ENCODE measurements around the gene GJB5. TPM values are rescaled to one million over a fixed set of nuclear protein-coding genes. Genes with fewer than 3 reads are reported as not detected.

Gene GJB5
- total RNA-seq = not detected in 2 replicates

GRCh38 chr1:34754964-34755637, at the start of gene GJB5:
Gene GJB5, plus strand, starts transcription at chr1:34755047. Its CDS starts 2,284 bp downstream, at chr1:34757331.
- H3K27ac Mint-ChIP-seq = no peak within 1 kb of the TSS
- no peaks in the 10 kb centered on the region for H3K36me3 Mint-ChIP-seq (ENCODE audit: low read depth)
- no peaks in the 10 kb centered on the region for H3K27me3 Mint-ChIP-seq
- no peak for DNase-seq
- H3K4me1 Mint-ChIP-seq = no peaks in the 10 kb centered on the region
- no peak within 1 kb of the TSS for H3K4me3 Mint-ChIP-seq
- H3K9me3 Mint-ChIP-seq = no peaks in the 10 kb centered on the region
- intact Hi-C loops (cut with micrococcal nuclease) = no loop called here

DNA sequence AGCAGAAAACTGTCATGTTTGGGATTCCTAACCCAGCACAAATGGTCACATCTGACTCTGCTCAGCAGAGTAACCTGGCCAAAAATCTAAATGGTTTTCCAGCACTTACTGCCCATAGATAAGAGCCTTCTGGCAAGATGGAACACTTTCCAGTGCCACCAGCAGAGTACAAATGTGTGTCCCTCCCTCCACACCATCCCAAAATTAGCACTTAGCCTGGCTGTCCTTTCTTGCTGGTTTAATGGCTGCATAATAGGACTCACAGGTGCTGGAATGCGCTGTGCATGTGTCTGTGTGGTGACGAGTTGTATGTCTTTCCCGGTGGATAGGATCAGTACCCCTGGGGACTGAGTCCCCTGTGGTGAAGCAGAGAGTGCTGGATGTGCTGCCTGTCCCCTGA, 49.8 kb upstream of the GJB5 start:
- Mint-ChIP-seq H3K4me3 (no peak overlapping the region), H3K27me3 (peaks cover 2% of the 10 kb centered on the region), H3K4me1 (no peaks in the 10 kb centered on the region), H3K36me3 (ENCODE audit: low read depth) (no peaks in the 10 kb centered on the region), H3K27ac (no peak overlapping the region), H3K9me3 (no peaks in the 10 kb centered on the region)
- DNase-seq = no peak
- intact Hi-C loops (cut with micrococcal nuclease) = no loop called here

DNA sequence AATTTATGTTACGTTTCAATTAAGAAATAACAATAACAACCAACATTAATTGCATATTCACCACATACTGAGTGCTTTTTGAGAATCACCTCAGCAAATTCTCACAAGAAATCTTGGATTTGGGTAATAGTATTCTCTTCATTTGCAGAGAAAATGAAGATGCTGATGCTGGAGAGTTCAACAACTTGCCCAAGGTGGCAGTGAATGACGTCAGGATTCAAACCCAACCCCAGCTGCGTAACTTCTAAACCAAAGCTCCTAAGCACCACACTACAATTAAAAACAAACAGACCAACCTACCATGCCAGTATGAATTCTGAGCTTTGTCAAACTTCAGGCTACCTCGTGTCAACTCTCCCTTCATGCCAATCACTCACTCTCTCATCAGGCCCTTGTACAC, 46.7 kb upstream of the GJB5 start:
- DNase-seq = no peak
- Mint-ChIP-seq H3K27me3 (peaks cover 5% of the 10 kb centered on the region), H3K36me3 (ENCODE audit: low read depth) (no peaks in the 10 kb centered on the region), H3K9me3 (no peaks in the 10 kb centered on the region), H3K4me3 (no peak overlapping the region), H3K27ac (no peak overlapping the region), H3K4me1 (no peaks in the 10 kb centered on the region)
- intact Hi-C loops (cut with micrococcal nuclease) = no loop called here

- no peak for DNase-seq
- Mint-ChIP-seq H3K9me3 (no peaks in the 10 kb centered on the region), H3K27me3 (peaks cover 5% of the 10 kb centered on the region), H3K4me1 (no peaks in the 10 kb centered on the region), H3K36me3 (ENCODE audit: low read depth) (no peaks in the 10 kb centered on the region), H3K27ac (no peak overlapping the region), H3K4me3 (no peak overlapping the region)
- intact Hi-C loops (cut with micrococcal nuclease) = no loop called here
These were observed 45.3 kb upstream of the GJB5 start for GRCh38 chr1:34709547-34709946.

- Mint-ChIP-seq H3K4me3 (no peak overlapping the region), H3K36me3 (ENCODE audit: low read depth) (no peaks in the 10 kb centered on the region), H3K27me3 (peaks cover 5% of the 10 kb centered on the region), H3K9me3 (no peaks in the 10 kb centered on the region), H3K4me1 (no peaks in the 10 kb centered on the region), H3K27ac (no peak overlapping the region)
- DNase-seq = no peak
- intact Hi-C loops (cut with micrococcal nuclease) = no loop called here
These were observed 44.0 kb upstream of the GJB5 start for GRCh38 chr1:34710812-34711211.

- Mint-ChIP-seq H3K9me3 (no peaks in the 10 kb centered on the region), H3K27me3 (peaks cover 3% of the 10 kb centered on the region), H3K4me3 (no peak overlapping the region), H3K36me3 (ENCODE audit: low read depth) (no peaks in the 10 kb centered on the region), H3K27ac (no peak overlapping the region), H3K4me1 (no peaks in the 10 kb centered on the region)
- DNase-seq = no peak
- intact Hi-C loops (cut with micrococcal nuclease) = no loop called here
These were observed 43.4 kb upstream of the GJB5 start for GRCh38 chr1:34711485-34711884.

GRCh38 chr1:34712007-34712688, 42.7 kb upstream of the GJB5 start:
- H3K9me3 Mint-ChIP-seq = no peaks in the 10 kb centered on the region
- no peak overlapping the region for H3K4me3 Mint-ChIP-seq
- no peaks in the 10 kb centered on the region for H3K4me1 Mint-ChIP-seq
- no peak for DNase-seq
- intact Hi-C loops (cut with micrococcal nuclease) = no loop called here
- no peaks in the 10 kb centered on the region for H3K36me3 Mint-ChIP-seq (ENCODE audit: low read depth)
- H3K27ac Mint-ChIP-seq = no peak overlapping the region
- peaks cover 3% of the 10 kb centered on the region for H3K27me3 Mint-ChIP-seq

DNA sequence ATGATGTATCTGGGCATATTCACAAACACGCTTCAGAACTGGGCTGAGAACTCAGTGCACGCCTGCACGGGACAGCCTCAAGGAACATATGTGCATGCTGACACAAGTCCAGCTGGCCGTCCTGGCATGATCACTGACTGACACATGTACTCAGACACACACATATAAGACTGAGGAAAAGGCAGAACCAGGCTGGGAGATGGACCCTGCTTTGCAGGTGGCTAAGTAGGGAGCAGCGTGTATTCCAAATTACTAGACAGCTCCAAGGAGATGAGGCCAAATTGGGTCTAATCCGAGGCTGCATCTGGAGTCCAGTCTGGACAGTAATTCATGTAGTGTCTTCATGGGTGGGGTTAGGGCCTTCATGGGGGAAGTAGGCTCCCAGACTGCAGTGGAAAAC, 41.4 kb upstream of the GJB5 start:
- H3K4me1 Mint-ChIP-seq = no peaks in the 10 kb centered on the region
- intact Hi-C loops (cut with micrococcal nuclease) = no loop called here
- no peak overlapping the region for H3K4me3 Mint-ChIP-seq
- DNase-seq = no peak
- no peak overlapping the region for H3K27ac Mint-ChIP-seq
- peaks cover 3% of the 10 kb centered on the region for H3K27me3 Mint-ChIP-seq
- H3K9me3 Mint-ChIP-seq = no peaks in the 10 kb centered on the region
- no peaks in the 10 kb centered on the region for H3K36me3 Mint-ChIP-seq (ENCODE audit: low read depth)

- Mint-ChIP-seq H3K27me3 (peaks cover 3% of the 10 kb centered on the region), H3K4me1 (no peaks in the 10 kb centered on the region), H3K36me3 (ENCODE audit: low read depth) (no peaks in the 10 kb centered on the region), H3K4me3 (no peak overlapping the region), H3K27ac (no peak overlapping the region), H3K9me3 (no peaks in the 10 kb centered on the region)
- no peak for DNase-seq
- intact Hi-C loops (cut with micrococcal nuclease) = no loop called here
These were observed 40.5 kb upstream of the GJB5 start for GRCh38 chr1:34714386-34714785.

DNA sequence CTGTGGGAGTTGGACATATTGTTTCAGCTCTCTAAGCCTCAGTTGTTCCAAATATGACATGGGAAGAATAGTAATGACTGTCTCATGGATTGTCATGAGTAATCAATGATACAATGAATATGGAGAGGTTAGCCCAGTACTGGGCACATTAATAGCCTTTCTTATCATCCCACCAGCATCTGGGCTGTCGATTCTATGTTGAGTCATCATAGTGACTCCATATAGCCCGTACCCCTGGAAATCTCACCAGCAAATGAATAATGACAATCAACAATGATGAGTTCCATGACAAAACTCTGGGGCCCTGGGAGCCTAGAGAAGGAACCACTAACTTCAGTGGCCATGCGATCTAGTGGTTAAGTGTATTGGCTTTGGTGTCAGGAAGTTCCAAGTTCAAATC, 39.7 kb upstream of the GJB5 start:
- intact Hi-C loops (cut with micrococcal nuclease) = no loop called here
- no peak for DNase-seq
- Mint-ChIP-seq H3K9me3 (no peaks in the 10 kb centered on the region), H3K27ac (no peak overlapping the region), H3K4me3 (no peak overlapping the region), H3K4me1 (no peaks in the 10 kb centered on the region), H3K27me3 (peaks cover 3% of the 10 kb centered on the region), H3K36me3 (ENCODE audit: low read depth) (no peaks in the 10 kb centered on the region)

DNA sequence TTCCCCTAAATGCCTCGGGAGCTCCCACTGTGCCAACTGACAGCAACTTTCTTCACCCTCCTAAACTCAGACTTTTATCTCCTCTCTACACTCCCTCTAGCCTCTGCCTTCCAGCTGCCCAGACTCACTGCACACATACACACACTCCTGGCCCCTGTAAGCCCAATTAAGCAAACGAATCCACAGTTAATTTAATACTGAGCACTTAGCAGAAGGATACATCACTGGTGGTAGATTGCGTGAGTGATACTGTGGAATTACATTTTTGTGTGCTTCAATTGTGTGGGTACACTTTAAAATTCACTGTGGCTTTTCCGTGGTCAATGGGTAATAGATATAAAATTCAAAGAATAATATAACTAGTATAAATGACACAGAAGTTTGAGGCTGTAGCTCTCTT, 33.6 kb upstream of the GJB5 start:
- no peak overlapping the region for H3K4me3 Mint-ChIP-seq
- H3K27me3 Mint-ChIP-seq = peaks cover 10% of the 10 kb centered on the region
- H3K9me3 Mint-ChIP-seq = no peaks in the 10 kb centered on the region
- H3K4me1 Mint-ChIP-seq = no peaks in the 10 kb centered on the region
- intact Hi-C loops (cut with micrococcal nuclease) = no loop called here
- H3K27ac Mint-ChIP-seq = no peak overlapping the region
- H3K36me3 Mint-ChIP-seq (ENCODE audit: low read depth) = no peaks in the 10 kb centered on the region
- no peak for DNase-seq

- Mint-ChIP-seq H3K4me3 (no peak overlapping the region), H3K36me3 (ENCODE audit: low read depth) (no peaks in the 10 kb centered on the region), H3K27ac (no peak overlapping the region), H3K4me1 (no peaks in the 10 kb centered on the region), H3K9me3 (no peaks in the 10 kb centered on the region), H3K27me3 (peaks cover 10% of the 10 kb centered on the region)
- intact Hi-C loops (cut with micrococcal nuclease) = no loop called here
- no peak for DNase-seq
These were observed 33.0 kb upstream of the GJB5 start for GRCh38 chr1:34721646-34722355.

GRCh38 chr1:34726861-34727260, 28.0 kb upstream of the GJB5 start:
- no peaks in the 10 kb centered on the region for H3K36me3 Mint-ChIP-seq (ENCODE audit: low read depth)
- H3K27me3 Mint-ChIP-seq = peaks cover 14% of the 10 kb centered on the region
- H3K27ac Mint-ChIP-seq = no peak overlapping the region
- H3K9me3 Mint-ChIP-seq = no peaks in the 10 kb centered on the region
- DNase-seq = no peak
- H3K4me3 Mint-ChIP-seq = no peak overlapping the region
- H3K4me1 Mint-ChIP-seq = no peaks in the 10 kb centered on the region
- intact Hi-C loops (cut with micrococcal nuclease) = no loop called here

DNA sequence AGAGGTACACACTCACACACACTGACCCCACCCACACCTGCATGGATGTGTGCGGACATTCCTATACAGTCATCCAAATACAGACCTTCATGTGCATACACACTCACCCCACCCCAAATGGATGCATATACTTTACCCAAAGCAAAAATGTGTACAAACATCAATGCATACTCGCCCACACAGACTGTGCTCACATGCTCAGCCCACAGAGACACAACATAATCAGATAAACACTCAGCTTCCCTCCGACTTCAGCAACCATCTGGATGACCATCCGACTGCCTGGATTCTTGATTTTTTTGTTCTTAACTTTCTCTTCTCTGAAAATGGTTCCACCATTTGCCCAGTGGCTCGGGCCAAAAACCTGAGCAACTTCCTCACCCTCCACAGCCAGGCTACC, 24.4 kb upstream of the GJB5 start:
- Mint-ChIP-seq H3K27ac (no peak overlapping the region), H3K36me3 (ENCODE audit: low read depth) (no peaks in the 10 kb centered on the region), H3K9me3 (no peaks in the 10 kb centered on the region), H3K4me3 (no peak overlapping the region), H3K4me1 (no peaks in the 10 kb centered on the region), H3K27me3 (peaks cover 8% of the 10 kb centered on the region)
- intact Hi-C loops (cut with micrococcal nuclease) = no loop called here
- no peak for DNase-seq
